Gastroesophageal sphincter (tissue), 4 donors: Measurements from ENCODE around the gene KAZN. TPM values are rescaled to one million over a fixed set of nuclear protein-coding genes. Genes with fewer than 3 reads are reported as not detected.
A peak's percentile ranks its signal among the peaks of the same experiment; 100 is the strongest.

Experiments used
- ATAC-seq: fragments of 150-250 bp; one replicate; pipeline ENCODE4 v1.9.1; 2016; ENCODE audit warnings: mild to moderate bottlenecking, moderate library complexity
- H3K27ac ChIP-seq, 4 donors: fragments of 200-600 bp; sonication (generic) in 3 of 4; 1 replicate in 3 of 4; 2 replicates in 1 of 4; pipeline ENCODE4 v1.5.1; 2016 to 2019
- H3K27me3 ChIP-seq: fragments of 200-600 bp; sonication (generic); one replicate; pipeline ENCODE4 v1.5.1; 2019
- H3K36me3 ChIP-seq, 2 donors: fragments of 200-600 bp; sonication (generic); one replicate each; pipeline ENCODE4 v1.5.1; 2019; ENCODE audit warnings: control low read depth in 1 of 2
- H3K4me1 ChIP-seq, 3 donors: fragments of 200-600 bp; sonication (generic); 1 replicate in 2 of 3; 2 replicates in 1 of 3; pipeline ENCODE4 v1.5.1; 2016 to 2019; ENCODE audit warnings: control low read depth in 2 of 3
- H3K4me3 ChIP-seq, 2 donors: fragments of 200-600 bp; sonication (generic); one replicate each; pipeline ENCODE4 v1.5.1; 2019; ENCODE audit warnings: mild to moderate bottlenecking in 1 of 2, moderate library complexity in 1 of 2
- H3K9me3 ChIP-seq, 3 donors: fragments of 200-600 bp; sonication (generic); one replicate each; pipeline ENCODE4 v1.5.1; 2017 to 2019; ENCODE audit warnings: control low read depth in 2 of 3
- EP300 ChIP-seq: sonication (generic); formaldehyde crosslinking; IDR thresholded peaks from one replicate; pipeline ENCODE4 v1.6.1; 2017; ENCODE audit warnings: antibody characterized with exemption, mild to moderate bottlenecking
- POLR2A ChIP-seq, 2 donors: fragments of 450-650 bp; IDR thresholded peaks; one replicate each; pipeline ENCODE4 v1.6.1; 2017; ENCODE audit warnings: antibody characterized with exemption in 2 of 2, mild to moderate bottlenecking in 2 of 2, moderate library complexity in 1 of 2
- POLR2AphosphoS5 ChIP-seq: sonication (generic); formaldehyde crosslinking; IDR thresholded peaks from one replicate; pipeline ENCODE4 v1.6.1; 2017; ENCODE audit warnings: antibody characterized with exemption
- WGBS, 2 donors: methylation state at CpG; one replicate each; pipeline ENCODE4 v1.1.5; 2018; ENCODE audit warnings: low coverage in 1 of 2; 5-methylcytosine and 5-hydroxymethylcytosine counted together
- total RNA-seq, 4 donors: library from RNA; depleted of rRNA; stranded (reverse); fragments of >200 nt; gene quantifications; one replicate each; pipeline ENCODE4 v1.1.0, GENCODE V29; 2016
- TF ChIP-seq, protein P1 (sequence below), 4 experiments: fragments of 200-600 bp in 2 of 4; fragments of 450-650 bp in 2 of 4; sonication (generic) in 1 of 4; IDR thresholded peaks; one replicate each; pipeline ENCODE4 v1.5.1; 2017 to 2019; ENCODE audit warnings: antibody characterized with exemption in 4 of 4, mild to moderate bottlenecking in 2 of 4, moderate library complexity in 2 of 4

The KAZN gene
- total RNA-seq, 4 donors from 2014 or later: 6.5 to 16.6 (median 11.5) TPM

DNA sequence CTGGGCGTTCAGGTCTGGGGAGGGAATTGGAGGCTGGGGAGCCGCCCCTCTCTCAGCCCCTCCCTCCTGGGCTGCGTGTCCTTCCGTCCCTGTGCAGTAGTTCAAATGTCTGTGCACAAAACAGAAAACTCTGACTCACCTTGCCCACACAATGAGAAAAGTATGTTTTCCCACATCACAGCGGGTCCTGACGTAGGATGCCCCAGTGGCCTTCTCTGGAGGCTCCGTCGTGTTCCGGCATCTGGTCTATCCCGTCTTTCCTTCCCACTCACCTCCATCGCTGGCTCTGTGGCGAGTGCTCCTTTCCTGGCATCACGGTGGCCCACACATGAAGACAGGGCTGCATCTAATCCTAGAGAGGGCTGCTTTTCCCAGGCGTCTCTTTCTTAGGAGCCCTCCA, 224.0 kb downstream of the KAZN start:
- Histone ChIP-seq H3K27me3 (no peaks in the 10 kb centered on the region), H3K4me1 (no peaks in the 10 kb centered on the region), H3K27ac (no peak overlapping the region), H3K9me3 (no peaks in the 10 kb centered on the region), H3K4me3 (no peak overlapping the region), H3K36me3 (no peaks in the 10 kb centered on the region)
- no peak for TF ChIP-seq POLR2AphosphoS5
- TF ChIP-seq, protein P1, sequence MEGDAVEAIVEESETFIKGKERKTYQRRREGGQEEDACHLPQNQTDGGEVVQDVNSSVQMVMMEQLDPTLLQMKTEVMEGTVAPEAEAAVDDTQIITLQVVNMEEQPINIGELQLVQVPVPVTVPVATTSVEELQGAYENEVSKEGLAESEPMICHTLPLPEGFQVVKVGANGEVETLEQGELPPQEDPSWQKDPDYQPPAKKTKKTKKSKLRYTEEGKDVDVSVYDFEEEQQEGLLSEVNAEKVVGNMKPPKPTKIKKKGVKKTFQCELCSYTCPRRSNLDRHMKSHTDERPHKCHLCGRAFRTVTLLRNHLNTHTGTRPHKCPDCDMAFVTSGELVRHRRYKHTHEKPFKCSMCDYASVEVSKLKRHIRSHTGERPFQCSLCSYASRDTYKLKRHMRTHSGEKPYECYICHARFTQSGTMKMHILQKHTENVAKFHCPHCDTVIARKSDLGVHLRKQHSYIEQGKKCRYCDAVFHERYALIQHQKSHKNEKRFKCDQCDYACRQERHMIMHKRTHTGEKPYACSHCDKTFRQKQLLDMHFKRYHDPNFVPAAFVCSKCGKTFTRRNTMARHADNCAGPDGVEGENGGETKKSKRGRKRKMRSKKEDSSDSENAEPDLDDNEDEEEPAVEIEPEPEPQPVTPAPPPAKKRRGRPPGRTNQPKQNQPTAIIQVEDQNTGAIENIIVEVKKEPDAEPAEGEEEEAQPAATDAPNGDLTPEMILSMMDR (IDR thresholded peaks at IDR 0.05): no peak
- no peak for TF ChIP-seq POLR2A (IDR thresholded peaks at IDR 0.05)
- TF ChIP-seq EP300: no peak
- 78 to 96% methylated on average over 9 to 10 of the region's 14 CpGs for WGBS, 2 donors
- no peak for ATAC-seq

DNA sequence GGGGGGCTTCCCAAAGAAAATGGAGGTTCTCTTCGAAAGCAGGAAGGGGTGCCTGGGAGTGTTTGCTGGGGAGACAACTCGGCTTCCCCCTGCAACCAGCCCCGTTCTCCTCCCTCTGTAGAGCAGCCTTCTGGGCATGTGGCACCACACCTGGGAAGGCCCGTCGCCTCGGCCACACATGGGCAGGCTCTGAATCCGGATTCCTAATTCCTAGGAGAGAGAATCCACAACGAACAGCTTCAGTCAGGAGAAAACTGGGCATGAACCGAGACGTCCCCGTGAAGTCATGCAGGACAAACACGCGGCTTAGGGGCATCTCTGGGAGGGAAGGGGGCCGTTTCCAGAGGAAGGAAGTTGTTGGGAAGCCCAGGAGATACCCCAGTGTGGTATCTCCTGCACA, 224.5 kb downstream of the KAZN start:
- TF ChIP-seq, protein P1 (IDR thresholded peaks at IDR 0.05): no peak
- TF ChIP-seq POLR2A (IDR thresholded peaks at IDR 0.05) (no peak), POLR2AphosphoS5 (no peak), EP300 (no peak)
- Histone ChIP-seq H3K36me3 (no peaks in the 10 kb centered on the region), H3K27ac (no peak overlapping the region), H3K4me3 (no peak overlapping the region), H3K4me1 (no peaks in the 10 kb centered on the region), H3K27me3 (no peaks in the 10 kb centered on the region), H3K9me3 (no peaks in the 10 kb centered on the region)
- ATAC-seq: no peak
- 55 to 93% methylated on average over 5 of the region's 14 CpGs for WGBS, 2 donors

DNA sequence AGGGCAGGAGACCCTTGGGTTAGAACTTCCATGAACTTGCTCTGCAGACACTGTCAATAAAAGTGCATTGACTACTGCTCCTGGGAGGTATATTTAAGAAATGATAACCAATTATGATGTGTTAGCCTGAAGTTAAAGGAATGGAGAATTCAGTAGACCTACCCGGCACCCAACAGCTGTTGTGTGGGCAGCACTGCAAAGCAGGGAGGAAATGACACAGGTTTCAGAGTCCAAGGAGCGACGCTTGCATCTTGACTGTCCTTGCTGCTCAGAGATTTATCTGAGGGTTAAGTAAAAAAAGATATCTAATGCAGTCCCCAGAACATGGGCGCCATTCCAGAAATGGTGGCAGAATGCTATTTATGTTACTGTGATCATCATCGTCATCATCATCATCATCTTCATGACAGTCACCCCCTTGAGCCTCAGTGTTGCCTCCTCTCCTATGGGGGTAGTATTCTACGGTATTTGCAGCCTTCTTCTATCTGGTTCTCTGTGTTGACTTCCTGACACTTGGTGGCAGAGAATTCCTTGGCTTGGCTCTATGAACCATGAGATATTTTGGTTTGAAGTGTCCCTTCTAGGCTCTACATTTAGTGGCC, 225.9 kb downstream of the KAZN start:
- TF ChIP-seq EP300 (no peak), POLR2AphosphoS5 (no peak)
- peaks cover 0 to 7% (median 0%) of the 10 kb centered on the region in 3 donors for H3K9me3 ChIP-seq
- no peak for ATAC-seq
- H3K36me3 ChIP-seq: no peaks in the 10 kb centered on the region
- H3K27ac ChIP-seq: no peak overlapping the region
- no peak overlapping the region for H3K4me3 ChIP-seq
- no peaks in the 10 kb centered on the region for H3K27me3 ChIP-seq
- 86 to 95% methylated on average over 4 to 6 of the region's 6 CpGs for WGBS, 2 donors
- H3K4me1 ChIP-seq: no peaks in the 10 kb centered on the region

DNA sequence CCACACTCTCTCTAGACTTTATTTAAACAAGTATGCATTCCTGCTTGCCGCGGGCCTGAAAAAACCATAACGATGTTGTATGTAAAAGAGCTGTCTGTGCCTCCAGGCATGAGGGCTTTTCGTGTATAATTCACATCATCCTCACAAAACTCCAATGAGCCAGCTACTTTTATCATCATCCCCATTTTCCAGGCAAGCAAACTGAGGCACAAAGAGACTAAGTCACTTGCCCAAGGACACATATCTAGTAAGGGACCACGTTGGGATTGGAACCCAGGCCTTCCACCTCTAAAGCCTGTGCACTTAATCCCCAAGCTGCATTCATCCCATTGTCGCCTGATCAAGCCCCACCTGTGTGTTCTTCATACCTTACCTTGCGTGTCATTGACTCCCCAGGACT, 226.9 kb downstream of the KAZN start:
- H3K27ac ChIP-seq: peak overlapping the region in 2 of 4 donors; percentile 14 to 47
- 93 to 100% methylated on average over 1 to 3 of the region's 7 CpGs for WGBS, 2 donors
- H3K36me3 ChIP-seq: no peaks in the 10 kb centered on the region
- no peaks in the 10 kb centered on the region for H3K27me3 ChIP-seq
- no peaks in the 10 kb centered on the region for H3K4me1 ChIP-seq
- H3K4me3 ChIP-seq: no peak overlapping the region
- no peak for TF ChIP-seq EP300
- TF ChIP-seq, protein P1 (IDR thresholded peaks at IDR 0.05): no peak
- no peak for TF ChIP-seq POLR2A (IDR thresholded peaks at IDR 0.05)
- TF ChIP-seq POLR2AphosphoS5: no peak
- peaks cover 0 to 7% (median 0%) of the 10 kb centered on the region in 3 donors for H3K9me3 ChIP-seq
- no peak for ATAC-seq

DNA sequence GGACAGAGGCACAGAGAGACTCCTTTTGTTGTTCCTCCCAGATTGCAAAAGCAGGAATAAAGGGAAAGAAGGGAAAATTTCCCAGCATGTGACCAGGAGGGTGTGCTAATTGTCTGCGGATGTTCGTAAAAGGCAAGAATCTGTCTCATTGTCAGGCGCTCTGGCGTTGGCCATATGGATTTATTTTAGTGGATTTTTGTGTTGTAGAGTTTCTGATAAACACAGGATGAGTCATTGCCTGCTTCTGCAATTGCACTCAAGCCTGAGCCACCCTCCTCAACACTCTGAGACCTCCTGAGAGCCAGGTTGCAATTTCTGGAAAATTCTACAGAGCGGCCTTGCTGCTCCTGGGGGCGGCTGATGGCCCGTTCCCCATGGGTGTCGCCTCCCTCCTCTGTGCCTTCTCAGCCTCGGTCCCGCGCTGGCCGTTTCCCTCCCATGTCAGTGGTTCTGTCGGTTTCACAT, 227.7 kb downstream of the KAZN start:
- ATAC-seq: peak; percentile 93
- H3K36me3 ChIP-seq: no peaks in the 10 kb centered on the region
- TF ChIP-seq, protein P1 (IDR thresholded peaks at IDR 0.05): no peak
- TF ChIP-seq POLR2A (IDR thresholded peaks at IDR 0.05) (no peak), EP300 (no peak), POLR2AphosphoS5 (no peak)
- 51 to 56% methylated on average over 10 to 13 of the region's 13 CpGs for WGBS, 2 donors
- H3K4me3 ChIP-seq: no peak overlapping the region
- H3K27me3 ChIP-seq: no peaks in the 10 kb centered on the region
- no peaks in the 10 kb centered on the region for H3K4me1 ChIP-seq
- H3K27ac ChIP-seq: peak overlapping the region in 1 of 4 donors; percentile 40
- peaks cover 0 to 7% (median 0%) of the 10 kb centered on the region in 3 donors for H3K9me3 ChIP-seq
